ENCODE data around the gene TMEM161B.
"Not testable (repeated sequence)": the region's sequence is repeated elsewhere in the genome, so short reads cannot be mapped to it uniquely, and the experiment has no call there.

Gene TMEM161B

DNA sequence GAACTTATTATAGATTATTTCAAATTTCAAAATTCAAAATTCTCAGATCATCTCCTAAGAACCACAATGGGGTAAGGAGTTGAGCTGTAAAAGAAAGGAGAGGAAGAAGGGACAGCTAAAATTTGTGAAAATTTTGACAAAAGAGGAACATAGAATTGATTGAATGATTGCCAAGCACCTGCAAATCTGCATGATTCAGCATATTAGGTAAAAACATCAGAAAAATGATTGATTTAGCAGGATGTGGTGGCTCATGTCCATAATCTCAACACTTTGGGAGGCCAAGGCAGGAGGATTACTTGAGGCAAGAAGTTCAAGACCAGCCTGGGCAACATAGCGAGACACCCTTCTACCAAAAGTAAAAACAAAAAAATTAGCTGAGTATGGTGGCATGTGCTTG lies 14.3 kb downstream of the TMEM161B start:
- no peak for DNase-seq (ENCODE audit: insufficient read length, low spot score)
- no peak for FAIRE-seq
- TF ChIP-seq TAF1 (IDR thresholded peaks at IDR 0.05; ENCODE audit: low read depth, low read length) (no peak), PAX5 (IDR thresholded peaks at IDR 0.05; ENCODE audit: insufficient read depth, low read length, severe bottlenecking) (no peak), POLR2AphosphoS5 (IDR thresholded peaks at IDR 0.05; ENCODE audit: low read depth, low read length) (no peak), SPI1 (IDR thresholded peaks at IDR 0.05; ENCODE audit: low read depth, low read length) (no peak), POU2F2 (IDR thresholded peaks at IDR 0.05; ENCODE audit: low read depth, low read length) (no peak), POLR2A (IDR thresholded peaks at IDR 0.05; ENCODE audit: low read depth, low read length) (no peak)

DNA sequence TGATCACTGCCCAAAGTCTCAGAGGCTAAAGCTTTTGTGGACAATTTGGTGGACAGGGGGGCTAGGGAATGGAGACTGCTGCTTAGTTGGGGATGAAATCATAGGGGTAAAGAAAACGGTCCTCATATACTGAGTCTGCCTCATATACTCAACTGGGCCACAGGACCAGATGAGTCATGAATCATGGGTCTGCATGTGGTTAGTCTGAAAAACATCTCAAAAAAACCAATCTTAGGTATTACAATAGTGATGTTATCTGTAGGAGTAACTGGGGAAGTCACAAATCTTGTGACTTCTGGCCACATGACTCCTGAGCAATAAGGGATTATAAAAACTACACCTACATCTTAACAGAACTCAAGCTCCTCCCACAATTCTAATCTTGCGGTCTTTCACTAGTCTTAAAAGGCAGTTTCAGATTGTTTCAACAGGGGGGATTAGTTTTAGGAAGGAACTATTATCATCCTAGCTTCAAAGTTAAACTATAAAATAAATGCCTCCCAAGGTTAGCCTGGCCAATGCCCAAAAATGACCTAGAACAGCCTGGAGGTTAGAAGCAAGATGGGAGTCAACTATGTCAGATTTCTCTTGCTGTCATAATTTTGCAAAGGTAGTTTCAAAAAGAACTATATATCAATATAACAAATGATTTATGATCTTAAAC lies 17.5 kb downstream of the TMEM161B start:
- DNase-seq (ENCODE audit: insufficient read length, low spot score) (no peak), FAIRE-seq (no peak)
- TF ChIP-seq TAF1 (IDR thresholded peaks at IDR 0.05; ENCODE audit: low read depth, low read length) (no peak), POLR2A (IDR thresholded peaks at IDR 0.05; ENCODE audit: low read depth, low read length) (no peak), PAX5 (IDR thresholded peaks at IDR 0.05; ENCODE audit: insufficient read depth, low read length, severe bottlenecking) (no peak), POU2F2 (IDR thresholded peaks at IDR 0.05; ENCODE audit: low read depth, low read length) (no peak), POLR2AphosphoS5 (IDR thresholded peaks at IDR 0.05; ENCODE audit: low read depth, low read length) (no peak)

DNA sequence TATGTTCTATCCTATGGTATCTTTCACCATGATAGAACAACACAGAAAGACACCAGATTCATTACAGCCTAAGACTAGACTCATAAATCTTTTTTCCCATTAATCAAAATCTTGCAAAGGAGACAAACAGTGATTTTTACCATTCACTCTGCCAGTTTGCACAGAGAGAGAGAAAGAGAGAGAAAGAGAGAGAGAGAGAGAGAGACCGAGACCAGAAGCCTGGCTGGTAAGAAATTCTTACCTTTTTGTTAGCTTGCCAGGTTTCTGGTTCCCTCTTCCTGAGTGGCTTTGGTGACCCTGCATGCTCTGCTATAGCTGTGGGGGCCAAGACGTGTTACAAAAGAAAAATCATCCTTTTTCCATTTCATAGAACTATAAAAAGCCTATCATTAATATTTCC lies 18.6 kb downstream of the TMEM161B start:
- TF ChIP-seq POLR2AphosphoS5 (IDR thresholded peaks at IDR 0.05; ENCODE audit: low read depth, low read length) = no peak
- no peak for TF ChIP-seq POU2F2 (IDR thresholded peaks at IDR 0.05; ENCODE audit: low read depth, low read length)
- no peak for TF ChIP-seq SPI1 (IDR thresholded peaks at IDR 0.05; ENCODE audit: low read depth, low read length)
- no peak for TF ChIP-seq TAF1 (IDR thresholded peaks at IDR 0.05; ENCODE audit: low read depth, low read length)
- no peak for TF ChIP-seq PAX5 (IDR thresholded peaks at IDR 0.05; ENCODE audit: insufficient read depth, low read length, severe bottlenecking)
- no peak for TF ChIP-seq POLR2A (IDR thresholded peaks at IDR 0.05; ENCODE audit: low read depth, low read length)
- FAIRE-seq = no peak
- DNase-seq (ENCODE audit: insufficient read length, low spot score) = no peak

DNA sequence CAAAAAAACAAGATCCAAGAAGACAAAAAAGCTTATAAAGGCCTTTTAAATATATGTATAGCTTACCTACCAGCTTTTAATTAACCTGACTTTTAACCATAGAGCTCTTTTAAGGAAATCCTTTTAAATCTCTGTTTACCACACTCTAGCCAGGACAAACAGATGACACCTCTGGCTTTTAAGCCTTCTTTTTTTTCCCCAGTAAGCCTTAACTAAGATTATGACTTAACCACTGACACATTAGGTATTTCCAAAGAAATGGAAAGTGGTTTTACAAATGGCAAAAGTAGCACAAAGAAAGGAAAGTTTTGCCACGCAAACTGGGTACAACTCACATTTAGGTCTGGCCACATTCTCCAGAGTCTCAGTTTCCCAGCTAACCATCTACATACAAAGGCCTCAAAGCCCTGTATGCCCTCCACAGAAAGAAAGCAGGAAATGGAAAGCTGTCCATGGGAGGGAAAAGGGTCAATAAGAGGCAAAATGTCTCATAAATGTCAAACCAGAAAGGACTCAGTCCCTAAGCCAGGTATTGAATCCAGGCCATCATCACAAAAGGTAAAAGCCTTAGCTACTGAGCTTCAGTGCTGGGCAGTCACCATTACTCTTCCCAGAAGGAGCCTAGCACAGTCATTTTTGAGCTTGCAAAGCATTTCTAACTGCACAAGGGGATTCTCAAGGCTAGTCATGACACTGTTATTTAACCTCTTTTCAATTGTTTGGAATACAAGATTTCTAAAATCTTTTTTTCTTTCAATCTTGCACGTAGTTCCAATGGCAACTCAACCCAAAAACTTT lies 19.7 kb downstream of the TMEM161B start:
- no peak for FAIRE-seq
- TF ChIP-seq POU2F2 (IDR thresholded peaks at IDR 0.05; ENCODE audit: low read depth, low read length) (no peak), POLR2A (IDR thresholded peaks at IDR 0.05; ENCODE audit: low read depth, low read length) (no peak), TAF1 (IDR thresholded peaks at IDR 0.05; ENCODE audit: low read depth, low read length) (no peak), SPI1 (IDR thresholded peaks at IDR 0.05; ENCODE audit: low read depth, low read length) (no peak), PAX5 (IDR thresholded peaks at IDR 0.05; ENCODE audit: insufficient read depth, low read length, severe bottlenecking) (no peak), POLR2AphosphoS5 (IDR thresholded peaks at IDR 0.05; ENCODE audit: low read depth, low read length) (no peak)
- no peak for DNase-seq (ENCODE audit: insufficient read length, low spot score)

DNA sequence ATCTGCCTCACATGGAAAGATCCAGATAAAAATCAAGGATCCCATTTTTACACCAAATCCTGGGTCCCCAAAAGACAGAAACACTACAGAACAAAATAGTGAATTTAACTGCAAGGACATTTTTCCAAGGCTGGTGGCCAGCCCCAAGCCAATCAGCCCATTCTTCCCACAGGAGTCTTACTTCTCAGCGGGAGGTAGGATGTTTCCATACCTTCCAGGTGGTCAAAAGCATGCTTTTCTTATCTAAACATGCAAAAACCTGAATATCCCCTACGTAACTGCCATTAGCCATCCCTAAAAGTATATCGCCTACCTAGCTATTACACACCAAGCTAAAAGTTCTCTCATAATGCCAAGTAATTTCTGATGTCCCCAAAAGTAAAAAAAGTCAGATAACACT lies 20.6 kb downstream of the TMEM161B start:
- DNase-seq (ENCODE audit: insufficient read length, low spot score) (no peak), FAIRE-seq (no peak)
- TF ChIP-seq POLR2AphosphoS5 (IDR thresholded peaks at IDR 0.05; ENCODE audit: low read depth, low read length) (no peak), TAF1 (IDR thresholded peaks at IDR 0.05; ENCODE audit: low read depth, low read length) (no peak), POU2F2 (IDR thresholded peaks at IDR 0.05; ENCODE audit: low read depth, low read length) (no peak), POLR2A (IDR thresholded peaks at IDR 0.05; ENCODE audit: low read depth, low read length) (no peak), PAX5 (IDR thresholded peaks at IDR 0.05; ENCODE audit: insufficient read depth, low read length, severe bottlenecking) (no peak), SPI1 (IDR thresholded peaks at IDR 0.05; ENCODE audit: low read depth, low read length) (no peak)

DNA sequence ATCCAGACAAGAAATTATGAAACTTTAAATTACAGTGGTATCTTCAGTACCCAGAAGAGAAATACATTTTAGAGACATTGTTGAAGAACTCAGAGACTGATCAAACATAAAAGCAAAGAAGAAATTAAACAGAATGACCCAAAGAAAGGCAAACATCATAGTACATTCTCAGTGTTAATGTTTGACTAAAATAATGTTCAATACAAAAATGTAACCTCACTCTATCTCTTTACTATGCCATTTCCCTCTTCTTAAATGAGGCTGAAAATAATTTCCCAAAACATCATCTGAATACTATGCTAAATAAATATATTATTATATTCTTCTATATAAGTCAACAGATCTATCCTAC lies 22.8 kb downstream of the TMEM161B start:
- TF ChIP-seq PAX5 (IDR thresholded peaks at IDR 0.05; ENCODE audit: insufficient read depth, low read length, severe bottlenecking) (no peak), POU2F2 (IDR thresholded peaks at IDR 0.05; ENCODE audit: low read depth, low read length) (no peak), POLR2A (IDR thresholded peaks at IDR 0.05; ENCODE audit: low read depth, low read length) (no peak), TAF1 (IDR thresholded peaks at IDR 0.05; ENCODE audit: low read depth, low read length) (no peak), POLR2AphosphoS5 (IDR thresholded peaks at IDR 0.05; ENCODE audit: low read depth, low read length) (no peak), SPI1 (IDR thresholded peaks at IDR 0.05; ENCODE audit: low read depth, low read length) (no peak)
- FAIRE-seq (no peak), DNase-seq (ENCODE audit: insufficient read length, low spot score) (no peak)

DNA sequence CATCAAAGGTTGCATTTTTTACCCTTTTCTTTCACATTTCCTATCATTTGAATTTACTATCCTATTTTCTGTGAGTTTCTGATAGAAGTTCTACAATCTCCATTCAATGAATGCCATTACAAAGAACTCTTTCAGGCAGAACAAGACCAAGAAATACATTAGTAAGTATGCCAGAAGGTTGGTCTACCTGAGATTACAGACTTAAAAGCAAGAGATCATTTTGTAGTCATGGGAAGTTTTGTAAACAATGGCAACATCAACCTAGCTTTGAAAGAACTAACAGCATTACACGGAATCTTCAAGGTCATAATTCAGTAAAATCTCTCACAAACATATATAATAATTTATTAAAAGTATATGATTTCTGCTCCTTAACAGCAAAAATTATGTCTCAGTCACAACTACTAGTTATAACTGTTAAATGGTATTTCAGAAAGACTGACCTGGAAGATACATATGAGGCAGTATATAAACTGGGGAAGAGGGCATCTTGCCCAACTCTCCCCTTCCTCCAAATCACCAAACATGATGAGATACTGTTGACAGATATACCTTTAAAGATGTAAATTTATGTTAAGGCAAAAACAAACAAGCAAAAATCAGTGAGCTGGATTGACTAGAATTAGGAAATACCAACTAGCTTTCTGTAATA lies 23.3 kb downstream of the TMEM161B start:
- FAIRE-seq = no peak
- TF ChIP-seq SPI1 (IDR thresholded peaks at IDR 0.05; ENCODE audit: low read depth, low read length) (no peak), PAX5 (IDR thresholded peaks at IDR 0.05; ENCODE audit: insufficient read depth, low read length, severe bottlenecking) (no peak), POU2F2 (IDR thresholded peaks at IDR 0.05; ENCODE audit: low read depth, low read length) (no peak), POLR2A (IDR thresholded peaks at IDR 0.05; ENCODE audit: low read depth, low read length) (no peak), TAF1 (IDR thresholded peaks at IDR 0.05; ENCODE audit: low read depth, low read length) (no peak), POLR2AphosphoS5 (IDR thresholded peaks at IDR 0.05; ENCODE audit: low read depth, low read length) (no peak)

DNA sequence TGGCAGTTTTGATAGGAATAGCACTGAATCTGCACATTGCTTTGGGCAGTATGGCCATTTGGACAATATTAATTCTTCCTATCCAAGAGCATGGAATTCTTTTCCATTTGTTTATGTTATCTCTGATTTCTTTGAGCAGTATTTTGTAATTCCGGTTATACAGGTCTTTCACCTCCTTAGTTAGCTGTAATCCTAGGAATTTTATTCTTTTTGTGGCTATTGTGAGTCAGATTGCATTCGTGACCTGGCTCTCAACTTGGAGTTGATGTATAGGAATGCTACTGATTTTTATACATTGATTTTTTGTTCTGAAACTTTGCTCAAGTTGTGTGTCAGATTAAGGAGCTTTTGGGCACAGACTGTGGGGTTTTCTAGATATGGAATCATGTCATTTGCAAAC lies 24.0 kb downstream of the TMEM161B start:
- TF ChIP-seq POLR2A (IDR thresholded peaks at IDR 0.05; ENCODE audit: low read depth, low read length) (no peak), TAF1 (IDR thresholded peaks at IDR 0.05; ENCODE audit: low read depth, low read length) (no peak)
- FAIRE-seq (no peak), DNase-seq (ENCODE audit: insufficient read length, low spot score) (no peak)

More for the DNA sequence above, 23.3 kb downstream of the TMEM161B start:
- DNase-seq (ENCODE audit: insufficient read length, low spot score) = no peak

DNA sequence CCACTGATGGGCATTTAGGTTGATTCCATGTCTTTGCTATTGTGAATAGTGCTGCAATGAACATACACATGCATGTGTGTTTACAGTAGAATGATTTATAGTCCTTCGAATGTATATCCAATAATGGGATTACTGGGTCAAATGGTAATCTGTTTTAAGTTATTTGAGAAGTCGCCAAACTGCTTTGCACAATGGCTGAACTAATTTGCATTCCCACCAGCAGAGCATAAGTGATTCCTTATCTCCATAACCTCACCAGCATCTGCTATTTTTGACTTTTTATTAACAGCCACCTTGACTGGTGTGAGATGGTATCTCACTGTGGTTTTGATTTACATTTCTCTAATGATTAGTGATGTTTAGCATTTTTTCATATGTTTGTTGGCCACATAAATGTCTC lies 25.2 kb downstream of the TMEM161B start:
- not testable (repeated sequence) for DNase-seq (ENCODE audit: insufficient read length, low spot score); FAIRE-seq

All from GM12891 (cell line).